Neuronal stem cell (in vitro differentiated cells): Measurements from ENCODE around the gene PPM1E.

ENCODE experiments used
- DNase-seq: peaks from one replicate; pipeline ENCODE4 v3.0.0-alpha.2; 2013; ENCODE audit warnings: low spot score
- H2AFZ ChIP-seq: one replicate; pipeline ENCODE4 v1.6.1; 2013; ENCODE audit warnings: mild to moderate bottlenecking, low read length, inconsistent platforms
- H2AK5ac ChIP-seq: 2 replicates; pipeline ENCODE4 v1.6.1; 2013; ENCODE audit warnings: low read depth, mild to moderate bottlenecking, inconsistent platforms, low read length, moderate library complexity, mixed read lengths
- H2BK120ac ChIP-seq: 2 replicates; pipeline ENCODE4 v1.6.1; 2013; ENCODE audit warnings: low read depth, mild to moderate bottlenecking, inconsistent platforms, low read length, moderate library complexity, mixed read lengths
- H2BK12ac ChIP-seq: one replicate; pipeline ENCODE4 v1.6.1; 2013; ENCODE audit warnings: low read length, inconsistent platforms
- H2BK15ac ChIP-seq: 2 replicates; pipeline ENCODE4 v1.6.1; 2013; ENCODE audit warnings: mild to moderate bottlenecking, low read length, inconsistent platforms, mixed read lengths
- H2BK5ac ChIP-seq: one replicate; pipeline ENCODE4 v1.6.1; 2013; ENCODE audit warnings: inconsistent platforms, mild to moderate bottlenecking, low read length, moderate library complexity
- H3K14ac ChIP-seq: one replicate; pipeline ENCODE4 v1.6.1; 2013; ENCODE audit warnings: low read length, inconsistent platforms
- H3K18ac ChIP-seq: 2 replicates; pipeline ENCODE4 v1.6.1; 2013; ENCODE audit warnings: low read length, inconsistent platforms
- H3K23ac ChIP-seq: 2 replicates; pipeline ENCODE4 v1.6.1; 2013; ENCODE audit warnings: low read depth, mild to moderate bottlenecking, mixed read lengths, low read length, inconsistent platforms; ENCODE audit not compliant: poor library complexity
- H3K27ac ChIP-seq: replicated peaks from 3 replicates; pipeline ENCODE4 v1.5.1; 2013; ENCODE audit warnings: low read length, inconsistent platforms
- H3K27me3 ChIP-seq, 3 experiments: 2 replicates each; pipeline ENCODE4 v1.6.1; 2013; ENCODE audit warnings: low read length in 3 of 3, mild to moderate bottlenecking in 2 of 3, inconsistent platforms in 1 of 3, low read depth in 1 of 3, mixed read lengths in 1 of 3, moderate library complexity in 1 of 3; ENCODE audit not compliant: control insufficient read depth in 3 of 3, insufficient read depth in 3 of 3
- H3K36me3 ChIP-seq, 2 donors: replicated peaks in 1 of 2; 2 replicates each; pipeline ENCODE4 v1.6.1; 2013; ENCODE audit warnings: low read length in 2 of 2; ENCODE audit not compliant: control insufficient read depth in 2 of 2, insufficient read depth in 2 of 2
- H3K4ac ChIP-seq: 2 replicates; pipeline ENCODE4 v1.6.1; 2013; ENCODE audit warnings: inconsistent platforms, mild to moderate bottlenecking, low read length, moderate library complexity
- H3K4me1 ChIP-seq, 2 donors: 1 replicate in 1 of 2; 2 replicates in 1 of 2; pipeline ENCODE4 v1.6.1; 2013; ENCODE audit warnings: low read length in 2 of 2, low read depth in 1 of 2; ENCODE audit not compliant: control insufficient read depth in 2 of 2, insufficient read depth in 1 of 2
- H3K4me2 ChIP-seq: one replicate; pipeline ENCODE4 v1.6.1; 2013; ENCODE audit warnings: mild to moderate bottlenecking, low read length, inconsistent platforms; ENCODE audit not compliant: insufficient read depth, poor library complexity, severe bottlenecking
- H3K4me3 ChIP-seq, 2 donors: 2 replicates each; pipeline ENCODE4 v1.5.1; 2013; ENCODE audit warnings: low read length in 2 of 2, mild to moderate bottlenecking in 2 of 2, inconsistent platforms in 1 of 2, moderate library complexity in 1 of 2
- H3K79me1 ChIP-seq: one replicate; pipeline ENCODE4 v1.6.1; 2013; ENCODE audit warnings: low read depth, mild to moderate bottlenecking, inconsistent platforms, low read length, moderate library complexity
- H3K9ac ChIP-seq: one replicate; pipeline ENCODE4 v1.6.1; 2013; ENCODE audit warnings: mild to moderate bottlenecking, low read depth, low read length, inconsistent platforms; ENCODE audit not compliant: poor library complexity
- H3K9me3 ChIP-seq, 2 donors: replicated peaks in 1 of 2; 2 replicates each; pipeline versions ENCODE3 to v1.6.1; 2013; ENCODE audit warnings: low read length in 2 of 2, mild to moderate bottlenecking in 2 of 2, inconsistent platforms in 1 of 2, low read depth in 1 of 2, mixed read lengths in 1 of 2, moderate library complexity in 1 of 2; ENCODE audit not compliant: control insufficient read depth in 2 of 2, insufficient read depth in 1 of 2
- H4K8ac ChIP-seq: one replicate; pipeline ENCODE4 v1.6.1; 2013; ENCODE audit warnings: low read depth, mild to moderate bottlenecking, inconsistent platforms, low read length, moderate library complexity
- H4K91ac ChIP-seq: one replicate; pipeline ENCODE4 v1.6.1; 2013; ENCODE audit warnings: low read length, low read depth, mild to moderate bottlenecking, inconsistent platforms; ENCODE audit not compliant: poor library complexity
- WGBS, 2 donors: extraction: QIAGEN DNeasy Blood & Tissue Kit; methylation state at CpG; one replicate each; pipeline ENCODE4 v1.1.7; 2013; ENCODE audit warnings: missing lambda C conversion rate in 2 of 2, mixed read lengths in 1 of 2; ENCODE audit not compliant: insufficient read length in 2 of 2, insufficient replicate concordance in 1 of 2; ENCODE audit errors: extremely low coverage in 2 of 2; 5-methylcytosine and 5-hydroxymethylcytosine counted together

The PPM1E gene

GRCh38 chr17:58873926-58874325 lies 118.3 kb downstream of the PPM1E start:
- no CpG with 5 or more reads among the region's 5 CpGs for WGBS, 2 donors
- no peak overlapping the region for H4K91ac ChIP-seq
- no peak overlapping the region for H3K18ac ChIP-seq

DNA sequence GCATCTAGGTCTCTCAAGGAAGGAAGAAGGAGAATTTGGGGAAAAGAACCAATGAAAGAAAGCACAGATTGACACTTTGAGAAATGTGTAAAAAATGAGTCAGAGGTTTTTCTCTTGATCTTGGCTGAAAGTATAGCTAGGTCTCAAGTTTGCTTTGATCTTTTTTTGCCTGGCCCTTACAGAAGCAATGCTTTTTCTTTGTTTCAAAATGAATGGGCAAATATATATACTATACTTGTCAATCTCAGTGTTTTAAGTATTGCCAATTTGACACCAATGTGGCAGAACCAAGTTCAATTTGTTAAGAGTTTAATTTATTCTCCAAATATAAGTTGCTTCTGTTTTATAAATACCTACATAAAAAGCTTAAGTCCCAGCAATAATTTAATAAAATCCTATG lies 119.6 kb downstream of the PPM1E start:
- Histone ChIP-seq H3K9me3 (no peaks in the 10 kb centered on the region), H2BK120ac (no peak overlapping the region), H3K14ac (no peak overlapping the region), H3K4ac (no peak overlapping the region), H3K4me3 (no peak overlapping the region), H3K4me2 (no peak overlapping the region), H2AFZ (no peak overlapping the region), H3K27me3 (no peaks in the 10 kb centered on the region), H3K18ac (no peak overlapping the region), H3K4me1 (no peaks in the 10 kb centered on the region), H2BK12ac (no peak overlapping the region), H2AK5ac (no peak overlapping the region), H2BK5ac (no peak overlapping the region), H3K23ac (no peak overlapping the region), H3K79me1 (no peaks in the 10 kb centered on the region), H3K9ac (no peak overlapping the region), H4K91ac (no peak overlapping the region), H4K8ac (no peak overlapping the region), H3K36me3 (no peaks in the 10 kb centered on the region), H2BK15ac (no peak overlapping the region), H3K27ac (no peak overlapping the region)
- DNase-seq = no peak

More at GRCh38 chr17:58873926-58874325, 118.3 kb downstream of the PPM1E start:
- Histone ChIP-seq H3K4ac (no peak overlapping the region), H3K9ac (no peak overlapping the region), H4K8ac (no peak overlapping the region), H3K14ac (no peak overlapping the region), H2BK12ac (no peak overlapping the region), H3K27me3 (no peaks in the 10 kb centered on the region), H2AK5ac (no peak overlapping the region), H2BK15ac (no peak overlapping the region), H2AFZ (no peak overlapping the region), H3K36me3 (no peaks in the 10 kb centered on the region), H3K4me1 (no peaks in the 10 kb centered on the region), H3K23ac (no peak overlapping the region), H3K9me3 (no peaks in the 10 kb centered on the region), H3K27ac (no peak overlapping the region), H3K4me2 (no peak overlapping the region), H2BK5ac (no peak overlapping the region), H3K79me1 (no peaks in the 10 kb centered on the region), H2BK120ac (no peak overlapping the region), H3K4me3 (no peak overlapping the region)
- DNase-seq = no peak

GRCh38 chr17:58884161-58884560 lies 128.5 kb downstream of the PPM1E start:
- Histone ChIP-seq H4K91ac (no peak overlapping the region), H3K4me1 (no peaks in the 10 kb centered on the region), H3K36me3 (no peaks in the 10 kb centered on the region), H3K18ac (no peak overlapping the region), H3K14ac (no peak overlapping the region), H3K4me3 (no peak overlapping the region), H2BK5ac (no peak overlapping the region), H3K9me3 (no peaks in the 10 kb centered on the region), H2BK12ac (no peak overlapping the region), H2AFZ (no peak overlapping the region), H4K8ac (no peak overlapping the region), H3K23ac (no peak overlapping the region), H2AK5ac (no peak overlapping the region), H2BK120ac (no peak overlapping the region), H3K79me1 (no peaks in the 10 kb centered on the region), H3K4ac (no peak overlapping the region), H3K27ac (no peak overlapping the region), H3K9ac (no peak overlapping the region), H3K4me2 (no peak overlapping the region), H2BK15ac (no peak overlapping the region), H3K27me3 (no peaks in the 10 kb centered on the region)
- no CpG with 5 or more reads among the region's 1 CpG for WGBS, 2 donors
- DNase-seq = no peak

- Histone ChIP-seq H2AK5ac (no peak overlapping the region), H3K36me3 (no peaks in the 10 kb centered on the region), H2BK120ac (no peak overlapping the region), H4K8ac (no peak overlapping the region), H3K18ac (no peak overlapping the region), H3K9ac (no peak overlapping the region), H3K14ac (no peak overlapping the region), H3K79me1 (no peaks in the 10 kb centered on the region), H3K4ac (no peak overlapping the region), H2BK12ac (no peak overlapping the region), H2BK15ac (no peak overlapping the region), H3K9me3 (peaks cover 0 to 5% of the 10 kb centered on the region in 2 donors), H3K4me3 (no peak overlapping the region), H3K27ac (no peak overlapping the region), H3K4me1 (no peaks in the 10 kb centered on the region), H3K27me3 (no peaks in the 10 kb centered on the region), H3K23ac (no peak overlapping the region), H2AFZ (no peak overlapping the region), H3K4me2 (no peak overlapping the region), H4K91ac (no peak overlapping the region), H2BK5ac (no peak overlapping the region)
- no CpG with 5 or more reads among the region's 1 CpG for WGBS, 2 donors
- no peak for DNase-seq
Measured at GRCh38 chr17:58886514-58886913, 130.9 kb downstream of the PPM1E start.
